HL-60 (cell line): ENCODE data around the gene AMH.

Source experiments
- DNase-seq, 2 experiments: peaks; one replicate each; pipeline ENCODE4 v3.0.0-alpha.2; 2010 to 2020; ENCODE audit warnings: low read depth in 1 of 2, low spot score in 1 of 2
- H3K27ac ChIP-seq: fragments of 250-450 bp; sonication (Bioruptor Pico); replicated peaks from 2 replicates; pipeline ENCODE4 v1.5.1; 2020; ENCODE audit warnings: mild to moderate bottlenecking, moderate library complexity
- H3K27me3 ChIP-seq: fragments of 250-450 bp; sonication (Bioruptor Pico); 2 replicates; pipeline ENCODE4 v1.5.1; 2021; ENCODE audit warnings: mild to moderate bottlenecking, moderate library complexity; ENCODE audit not compliant: insufficient read depth, poor library complexity, severe bottlenecking
- H3K4me3 ChIP-seq: replicated peaks from 2 replicates; pipeline ENCODE4 v1.5.1; 2011; ENCODE audit warnings: mild to moderate bottlenecking, control low read depth, low read length; ENCODE audit not compliant: insufficient read depth
- GABPA ChIP-seq: IDR thresholded peaks from 2 replicates; pipeline ENCODE4 v1.6.1; 2012; ENCODE audit warnings: low read depth
- POLR2AphosphoS5 ChIP-seq: IDR thresholded peaks from 2 replicates; pipeline ENCODE4 v1.6.1; 2012; ENCODE audit warnings: low read depth
- SPI1 ChIP-seq: IDR thresholded peaks from 2 replicates; pipeline ENCODE4 v1.6.1; 2012; ENCODE audit warnings: low read depth, mild to moderate bottlenecking, borderline replicate concordance
- TF ChIP-seq, protein P1 (sequence below): IDR thresholded peaks from one replicate; pipeline ENCODE4 v1.5.1; 2011; ENCODE audit warnings: low read length, control low read depth, inconsistent platforms; ENCODE audit not compliant: insufficient read depth
- TF ChIP-seq, protein P2 (sequence below): IDR thresholded peaks from 2 replicates; pipeline ENCODE4 v1.6.1; 2012; ENCODE audit warnings: low read depth; ENCODE audit not compliant: insufficient replicate concordance

The AMH gene

DNA sequence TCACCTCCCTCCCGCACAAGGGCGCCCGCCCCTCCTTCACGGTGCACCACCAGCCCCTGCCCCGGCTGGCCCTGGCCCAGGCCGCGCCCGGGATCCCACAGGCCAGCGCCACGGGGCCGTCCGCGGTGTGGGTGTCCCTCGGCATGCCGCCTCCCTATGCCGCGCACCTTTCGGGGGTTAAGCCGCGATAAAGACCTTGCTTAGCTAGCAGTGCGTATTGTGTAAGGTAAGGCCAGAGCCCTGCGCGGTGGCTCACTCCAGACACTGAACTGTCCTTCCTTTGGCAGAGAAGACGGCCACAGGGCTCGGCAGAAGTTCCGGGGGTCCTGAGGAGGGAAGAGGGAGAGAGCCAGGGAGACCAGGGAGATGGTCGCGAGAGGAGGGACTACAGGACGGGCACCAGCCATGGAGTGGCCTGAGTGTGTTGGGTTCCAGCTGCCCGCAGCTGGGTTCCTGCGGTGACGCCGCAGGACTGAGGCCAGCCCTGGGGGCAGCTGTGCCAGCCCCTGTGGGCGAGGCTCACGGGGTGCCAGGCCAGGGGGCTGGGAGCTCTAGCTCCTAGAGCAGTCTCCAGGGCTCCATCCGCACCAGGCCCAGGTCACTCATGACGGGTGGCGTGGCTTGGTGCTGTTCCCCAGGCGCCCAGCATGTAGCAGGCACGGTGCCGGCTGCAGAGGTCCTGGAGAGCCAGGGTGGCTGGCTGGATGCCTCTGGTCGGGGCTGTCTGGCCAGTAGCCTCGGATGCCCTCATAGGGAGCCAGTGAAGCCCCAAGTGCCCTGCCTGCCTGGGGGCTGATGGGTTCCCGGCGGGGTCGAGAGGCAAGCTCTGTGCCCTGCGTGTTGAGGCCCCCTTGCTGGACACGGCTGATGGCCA, 20.7 kb upstream of the AMH start:
- TF ChIP-seq SPI1 (no peak), POLR2AphosphoS5 (no peak), GABPA (no peak)
- TF ChIP-seq, protein P1, sequence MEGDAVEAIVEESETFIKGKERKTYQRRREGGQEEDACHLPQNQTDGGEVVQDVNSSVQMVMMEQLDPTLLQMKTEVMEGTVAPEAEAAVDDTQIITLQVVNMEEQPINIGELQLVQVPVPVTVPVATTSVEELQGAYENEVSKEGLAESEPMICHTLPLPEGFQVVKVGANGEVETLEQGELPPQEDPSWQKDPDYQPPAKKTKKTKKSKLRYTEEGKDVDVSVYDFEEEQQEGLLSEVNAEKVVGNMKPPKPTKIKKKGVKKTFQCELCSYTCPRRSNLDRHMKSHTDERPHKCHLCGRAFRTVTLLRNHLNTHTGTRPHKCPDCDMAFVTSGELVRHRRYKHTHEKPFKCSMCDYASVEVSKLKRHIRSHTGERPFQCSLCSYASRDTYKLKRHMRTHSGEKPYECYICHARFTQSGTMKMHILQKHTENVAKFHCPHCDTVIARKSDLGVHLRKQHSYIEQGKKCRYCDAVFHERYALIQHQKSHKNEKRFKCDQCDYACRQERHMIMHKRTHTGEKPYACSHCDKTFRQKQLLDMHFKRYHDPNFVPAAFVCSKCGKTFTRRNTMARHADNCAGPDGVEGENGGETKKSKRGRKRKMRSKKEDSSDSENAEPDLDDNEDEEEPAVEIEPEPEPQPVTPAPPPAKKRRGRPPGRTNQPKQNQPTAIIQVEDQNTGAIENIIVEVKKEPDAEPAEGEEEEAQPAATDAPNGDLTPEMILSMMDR: no peak
- TF ChIP-seq, protein P2, sequence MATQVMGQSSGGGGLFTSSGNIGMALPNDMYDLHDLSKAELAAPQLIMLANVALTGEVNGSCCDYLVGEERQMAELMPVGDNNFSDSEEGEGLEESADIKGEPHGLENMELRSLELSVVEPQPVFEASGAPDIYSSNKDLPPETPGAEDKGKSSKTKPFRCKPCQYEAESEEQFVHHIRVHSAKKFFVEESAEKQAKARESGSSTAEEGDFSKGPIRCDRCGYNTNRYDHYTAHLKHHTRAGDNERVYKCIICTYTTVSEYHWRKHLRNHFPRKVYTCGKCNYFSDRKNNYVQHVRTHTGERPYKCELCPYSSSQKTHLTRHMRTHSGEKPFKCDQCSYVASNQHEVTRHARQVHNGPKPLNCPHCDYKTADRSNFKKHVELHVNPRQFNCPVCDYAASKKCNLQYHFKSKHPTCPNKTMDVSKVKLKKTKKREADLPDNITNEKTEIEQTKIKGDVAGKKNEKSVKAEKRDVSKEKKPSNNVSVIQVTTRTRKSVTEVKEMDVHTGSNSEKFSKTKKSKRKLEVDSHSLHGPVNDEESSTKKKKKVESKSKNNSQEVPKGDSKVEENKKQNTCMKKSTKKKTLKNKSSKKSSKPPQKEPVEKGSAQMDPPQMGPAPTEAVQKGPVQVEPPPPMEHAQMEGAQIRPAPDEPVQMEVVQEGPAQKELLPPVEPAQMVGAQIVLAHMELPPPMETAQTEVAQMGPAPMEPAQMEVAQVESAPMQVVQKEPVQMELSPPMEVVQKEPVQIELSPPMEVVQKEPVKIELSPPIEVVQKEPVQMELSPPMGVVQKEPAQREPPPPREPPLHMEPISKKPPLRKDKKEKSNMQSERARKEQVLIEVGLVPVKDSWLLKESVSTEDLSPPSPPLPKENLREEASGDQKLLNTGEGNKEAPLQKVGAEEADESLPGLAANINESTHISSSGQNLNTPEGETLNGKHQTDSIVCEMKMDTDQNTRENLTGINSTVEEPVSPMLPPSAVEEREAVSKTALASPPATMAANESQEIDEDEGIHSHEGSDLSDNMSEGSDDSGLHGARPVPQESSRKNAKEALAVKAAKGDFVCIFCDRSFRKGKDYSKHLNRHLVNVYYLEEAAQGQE: no peak
- H3K4me3 ChIP-seq: no peak overlapping the region
- DNase-seq: no peak
- H3K27ac ChIP-seq: no peak overlapping the region
- H3K27me3 ChIP-seq: no peaks in the 10 kb centered on the region

DNA sequence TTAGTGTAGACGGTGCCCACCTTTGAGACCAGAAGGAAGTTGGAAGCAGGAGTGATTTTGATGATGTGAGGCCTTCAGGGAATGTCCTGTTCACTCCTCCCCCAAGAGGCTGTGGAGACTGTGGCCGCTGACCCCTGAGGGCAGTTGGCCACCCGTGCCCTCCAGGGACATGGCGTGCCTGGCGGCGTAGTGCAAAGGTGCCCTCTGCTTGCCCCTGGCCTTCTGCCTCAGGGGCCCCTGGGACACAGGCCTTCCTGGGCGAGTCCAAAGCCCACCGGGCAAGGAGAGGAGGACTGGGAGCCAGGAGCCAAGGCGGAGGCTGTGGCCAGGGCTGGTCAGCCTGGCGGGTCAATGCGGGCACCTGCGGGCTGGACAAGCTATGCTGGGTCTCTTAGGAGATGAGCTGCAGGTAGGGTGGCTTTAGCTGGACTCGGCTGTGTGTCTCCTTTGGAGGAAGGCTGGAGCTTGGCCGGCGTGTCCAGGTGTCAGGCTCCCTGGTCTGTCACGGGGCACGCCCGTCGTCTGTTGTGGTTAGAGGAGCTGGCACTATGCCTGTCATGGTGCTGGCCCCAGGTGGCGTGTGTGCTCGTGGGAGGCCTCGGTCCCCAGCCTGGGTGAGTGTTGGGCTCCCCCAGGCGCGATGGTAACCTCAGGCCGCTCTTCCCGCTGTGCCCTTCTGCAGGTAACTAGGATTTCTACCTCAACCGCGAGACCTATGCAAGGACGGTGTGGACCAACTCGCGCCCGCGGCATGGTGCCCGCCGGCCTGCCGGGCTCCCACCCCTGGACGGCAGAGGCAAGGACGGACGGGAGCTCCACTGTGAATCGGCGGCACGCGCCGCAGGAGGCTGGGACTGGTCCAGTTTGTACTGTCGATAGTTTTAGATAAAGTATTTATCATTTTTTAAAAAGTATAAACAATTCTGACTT, 19.8 kb upstream of the AMH start:
- no peak overlapping the region for H3K27ac ChIP-seq
- no peaks in the 10 kb centered on the region for H3K27me3 ChIP-seq
- no peak overlapping the region for H3K4me3 ChIP-seq
- DNase-seq: no peak
- TF ChIP-seq, protein P2: no peak
- TF ChIP-seq, protein P1: no peak
- TF ChIP-seq SPI1 (no peak), POLR2AphosphoS5 (no peak; the same call in 1 of the 2 replicates), GABPA (no peak)

DNA sequence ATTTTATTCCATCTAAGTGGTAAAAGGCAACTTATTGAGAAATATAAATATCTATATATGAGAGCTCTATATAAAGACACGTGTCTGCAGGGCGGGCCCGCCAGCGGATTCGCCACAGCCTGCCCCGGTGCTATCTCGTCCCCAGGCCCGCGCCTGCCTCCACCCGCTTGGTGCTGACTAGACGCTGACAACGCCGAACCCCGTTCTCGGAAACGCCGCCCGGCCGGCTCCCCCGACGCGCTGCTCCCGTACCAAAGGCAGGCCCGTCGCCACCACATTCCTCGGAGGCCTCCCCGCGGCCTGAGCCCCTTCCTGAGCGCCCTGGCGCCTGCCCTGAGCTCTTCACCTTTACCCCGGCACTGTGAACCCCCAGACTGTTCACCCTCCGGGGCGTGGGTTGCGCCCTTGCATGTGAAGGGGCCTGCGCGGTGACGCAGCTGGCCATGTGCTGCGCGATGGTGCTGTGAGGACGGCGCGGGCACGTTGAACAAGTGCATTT, 19.0 kb upstream of the AMH start:
- Histone ChIP-seq H3K27ac (no peak overlapping the region), H3K4me3 (no peak overlapping the region), H3K27me3 (no peaks in the 10 kb centered on the region)
- no peak for DNase-seq
- TF ChIP-seq, protein P2: no peak
- TF ChIP-seq, protein P1: no peak
- no peak; the same call in 1 of the 2 replicates for TF ChIP-seq POLR2AphosphoS5
- no peak for TF ChIP-seq SPI1
- TF ChIP-seq GABPA: no peak
